OCI-LY3 (cell line): Measurements from ENCODE around the gene CHST15.

Experiments used
- H2AFZ ChIP-seq: fragments of 200-600, 300-600 bp; shearing (Covaris generic); 2 replicates; pipeline ENCODE4 v1.6.0; 2014; ENCODE audit warnings: antibody characterized with exemption, low read depth, low read length
- H3K27ac ChIP-seq: fragments of 200-600, 300-600 bp; sonication (generic); 2 replicates; pipeline ENCODE4 v1.5.1; 2014; ENCODE audit warnings: mild to moderate bottlenecking, low read length, moderate library complexity, mixed read lengths
- H3K27me3 ChIP-seq: fragments of 200-600, 300-600 bp; sonication (generic); 2 replicates; pipeline ENCODE4 v1.6.1; 2014; ENCODE audit warnings: low read depth, low read length, mixed read lengths
- H3K36me3 ChIP-seq: fragments of 200-600, 300-600 bp; sonication (generic); replicated peaks from 2 replicates; pipeline ENCODE3; 2014; ENCODE audit warnings: low read depth, low read length, mixed read lengths
- H3K4me1 ChIP-seq: fragments of 300-600, 200-600 bp; sonication (generic); 2 replicates; pipeline ENCODE4 v1.6.1; 2014; ENCODE audit warnings: low read length, mixed read lengths
- H3K4me2 ChIP-seq: fragments of 200-600, 300-600 bp; sonication (generic); 2 replicates; pipeline ENCODE4 v1.6.1; 2014; ENCODE audit warnings: low read length, mixed read lengths
- H3K4me3 ChIP-seq: fragments of 300-600, 200-600 bp; sonication (generic); 2 replicates; pipeline ENCODE4 v1.5.1; 2014; ENCODE audit warnings: antibody characterized with exemption, mild to moderate bottlenecking, low read length, moderate library complexity
- H3K79me2 ChIP-seq: fragments of 300-600, 200-600 bp; shearing (Covaris generic); 2 replicates; pipeline ENCODE4 v1.6.1; 2014; ENCODE audit warnings: mild to moderate bottlenecking, low read length, mixed read lengths
- H3K9ac ChIP-seq: fragments of 300-600, 200-600 bp; shearing (Covaris generic); 2 replicates; pipeline ENCODE4 v1.6.0; 2014; ENCODE audit warnings: mild to moderate bottlenecking, low read length, moderate library complexity
- H3K9me3 ChIP-seq: fragments of 200-600, 300-600 bp; shearing (Covaris generic); 2 replicates; pipeline ENCODE4 v1.6.1; 2014; ENCODE audit warnings: low read length, mixed read lengths; ENCODE audit not compliant: insufficient read depth
- H4K20me1 ChIP-seq: fragments of 200-600, 300-600 bp; sonication (generic); 2 replicates; pipeline ENCODE4 v1.6.1; 2016; ENCODE audit warnings: low read length, mixed read lengths; ENCODE audit not compliant: insufficient read depth
- EZH2phosphoT487 ChIP-seq: fragments of 200-600 bp; shearing (Covaris generic); IDR thresholded peaks from 2 replicates; pipeline ENCODE4 v1.6.1; 2018; ENCODE audit warnings: antibody characterized with exemption, mixed run types, low read depth
- TF ChIP-seq, protein P1 (sequence below): fragments of 200-600, 300-600 bp; sonication (generic); IDR thresholded peaks from 2 replicates; pipeline ENCODE4 v1.5.1; 2014; ENCODE audit warnings: antibody characterized with exemption, low read length, low read depth

Gene CHST15

DNA sequence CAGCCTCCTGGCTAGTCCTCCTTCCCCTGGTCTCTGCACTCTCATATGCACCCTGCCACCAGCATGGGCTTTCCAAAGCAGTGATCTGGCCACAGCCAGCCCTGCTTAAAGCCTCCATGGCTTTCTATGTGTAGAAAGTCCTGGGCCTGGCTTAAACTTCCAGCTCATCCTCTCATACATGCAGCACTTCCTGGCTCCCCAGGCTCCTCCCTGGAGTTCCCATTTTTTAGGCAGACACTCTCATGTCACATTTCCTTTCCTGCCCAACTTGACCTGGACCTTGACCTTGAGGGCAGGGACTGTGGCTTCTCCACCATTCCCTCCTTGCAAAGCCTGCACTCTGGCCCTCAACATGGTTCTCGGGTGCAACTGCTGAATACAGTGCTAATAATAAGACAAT is 79.5 kb downstream of the CHST15 start:
- no peaks in the 10 kb centered on the region for H4K20me1 ChIP-seq
- TF ChIP-seq, protein P1, sequence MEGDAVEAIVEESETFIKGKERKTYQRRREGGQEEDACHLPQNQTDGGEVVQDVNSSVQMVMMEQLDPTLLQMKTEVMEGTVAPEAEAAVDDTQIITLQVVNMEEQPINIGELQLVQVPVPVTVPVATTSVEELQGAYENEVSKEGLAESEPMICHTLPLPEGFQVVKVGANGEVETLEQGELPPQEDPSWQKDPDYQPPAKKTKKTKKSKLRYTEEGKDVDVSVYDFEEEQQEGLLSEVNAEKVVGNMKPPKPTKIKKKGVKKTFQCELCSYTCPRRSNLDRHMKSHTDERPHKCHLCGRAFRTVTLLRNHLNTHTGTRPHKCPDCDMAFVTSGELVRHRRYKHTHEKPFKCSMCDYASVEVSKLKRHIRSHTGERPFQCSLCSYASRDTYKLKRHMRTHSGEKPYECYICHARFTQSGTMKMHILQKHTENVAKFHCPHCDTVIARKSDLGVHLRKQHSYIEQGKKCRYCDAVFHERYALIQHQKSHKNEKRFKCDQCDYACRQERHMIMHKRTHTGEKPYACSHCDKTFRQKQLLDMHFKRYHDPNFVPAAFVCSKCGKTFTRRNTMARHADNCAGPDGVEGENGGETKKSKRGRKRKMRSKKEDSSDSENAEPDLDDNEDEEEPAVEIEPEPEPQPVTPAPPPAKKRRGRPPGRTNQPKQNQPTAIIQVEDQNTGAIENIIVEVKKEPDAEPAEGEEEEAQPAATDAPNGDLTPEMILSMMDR, result no peak
- TF ChIP-seq EZH2phosphoT487, result no peak
- H3K4me3 ChIP-seq, result no peak overlapping the region
- no peaks in the 10 kb centered on the region for H3K9me3 ChIP-seq
- no peak overlapping the region for H3K4me2 ChIP-seq
- no peaks in the 10 kb centered on the region for H3K79me2 ChIP-seq
- no peak overlapping the region for H3K9ac ChIP-seq
- no peak overlapping the region for H3K27ac ChIP-seq
- no peaks in the 10 kb centered on the region for H3K36me3 ChIP-seq
- no peaks in the 10 kb centered on the region for H3K4me1 ChIP-seq
- H2AFZ ChIP-seq, result no peak overlapping the region
- H3K27me3 ChIP-seq, result no peaks in the 10 kb centered on the region

DNA sequence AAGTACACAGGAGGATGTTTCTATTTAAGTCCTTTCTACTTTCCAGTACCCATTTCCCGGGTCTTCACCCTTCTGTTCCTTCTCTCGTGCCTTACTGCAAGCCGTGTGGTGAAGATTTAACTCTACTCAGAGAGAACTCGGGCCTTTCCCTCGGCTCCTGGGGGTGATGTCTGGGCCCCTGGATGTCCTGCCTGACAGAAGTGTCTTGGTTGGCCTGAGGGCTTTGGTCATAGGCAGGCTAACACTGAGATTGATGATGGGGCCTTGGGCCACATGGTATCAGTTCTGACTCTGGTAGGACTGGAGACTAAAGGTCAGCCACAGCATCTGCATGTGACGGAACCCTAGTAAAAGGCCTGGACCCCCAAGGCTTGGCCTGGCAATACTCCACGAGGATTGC is 80.4 kb downstream of the CHST15 start:
- Histone ChIP-seq H3K4me1 (no peaks in the 10 kb centered on the region), H2AFZ (no peak overlapping the region), H3K36me3 (no peaks in the 10 kb centered on the region), H3K9ac (no peak overlapping the region), H3K4me2 (no peak overlapping the region), H3K9me3 (no peaks in the 10 kb centered on the region), H3K4me3 (no peak overlapping the region), H3K27ac (no peak overlapping the region), H3K27me3 (no peaks in the 10 kb centered on the region), H3K79me2 (no peaks in the 10 kb centered on the region), H4K20me1 (no peaks in the 10 kb centered on the region)
- TF ChIP-seq, protein P1, result no peak
- TF ChIP-seq EZH2phosphoT487, result no peak

DNA sequence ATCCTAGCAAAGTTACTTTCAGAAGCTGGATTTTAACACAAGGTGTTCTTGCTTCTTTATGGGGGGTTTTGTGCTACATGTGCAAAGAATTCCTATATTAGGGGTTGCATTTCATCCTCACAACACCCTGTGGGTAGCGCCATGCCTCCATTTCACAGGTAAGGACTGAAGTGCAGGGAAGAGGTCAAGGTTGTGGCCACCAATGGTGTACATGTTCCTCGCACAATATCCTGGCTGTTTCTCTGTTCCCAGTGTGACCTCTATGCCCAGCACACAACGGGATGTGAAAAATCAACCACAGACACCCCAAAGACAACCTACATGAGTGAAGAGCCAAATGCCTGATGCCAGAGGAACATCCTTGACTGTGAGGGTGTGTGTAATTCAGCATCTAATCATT is 80.8 kb downstream of the CHST15 start:
- TF ChIP-seq, protein P1, result no peak
- TF ChIP-seq EZH2phosphoT487, result no peak
- no peaks in the 10 kb centered on the region for H4K20me1 ChIP-seq
- no peak overlapping the region for H3K4me3 ChIP-seq
- H3K9ac ChIP-seq, result no peak overlapping the region
- H3K27me3 ChIP-seq, result no peaks in the 10 kb centered on the region
- H3K27ac ChIP-seq, result no peak overlapping the region
- no peaks in the 10 kb centered on the region for H3K79me2 ChIP-seq
- H3K9me3 ChIP-seq, result no peaks in the 10 kb centered on the region
- no peak overlapping the region for H3K4me2 ChIP-seq
- no peak overlapping the region for H2AFZ ChIP-seq
- H3K4me1 ChIP-seq, result no peaks in the 10 kb centered on the region
- no peaks in the 10 kb centered on the region for H3K36me3 ChIP-seq

DNA sequence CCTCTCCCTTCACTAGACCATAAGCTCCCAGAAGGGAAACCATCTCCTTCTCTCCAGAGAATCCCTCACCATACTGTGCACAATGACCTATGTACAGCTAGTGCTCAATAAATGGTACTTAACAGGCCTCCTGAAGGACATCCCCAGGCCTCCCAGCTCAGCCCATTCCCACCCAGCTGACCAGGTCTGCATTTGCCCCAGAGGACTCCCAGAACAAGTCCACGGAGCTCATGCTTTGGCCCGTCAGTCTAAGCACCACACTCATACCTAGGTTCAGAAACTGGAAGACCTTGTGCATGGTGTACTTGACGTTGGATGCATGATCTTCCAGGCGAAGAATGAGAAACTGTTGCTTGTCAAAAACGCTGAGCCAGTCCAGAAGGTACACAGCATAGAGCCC is 81.3 kb downstream of the CHST15 start:
- H3K4me1 ChIP-seq, result no peaks in the 10 kb centered on the region
- no peak overlapping the region for H3K4me2 ChIP-seq
- no peaks in the 10 kb centered on the region for H3K9me3 ChIP-seq
- TF ChIP-seq EZH2phosphoT487, result no peak
- TF ChIP-seq, protein P1, result no peak
- H2AFZ ChIP-seq, result no peak overlapping the region
- no peaks in the 10 kb centered on the region for H3K27me3 ChIP-seq
- H3K79me2 ChIP-seq, result no peaks in the 10 kb centered on the region
- H3K36me3 ChIP-seq, result no peaks in the 10 kb centered on the region
- H4K20me1 ChIP-seq, result no peaks in the 10 kb centered on the region
- no peak overlapping the region for H3K9ac ChIP-seq
- H3K27ac ChIP-seq, result no peak overlapping the region
- H3K4me3 ChIP-seq, result no peak overlapping the region
